ENCODE measurements around the gene B3GAT1. TPM values are rescaled to one million over a fixed set of nuclear protein-coding genes. Genes with fewer than 3 reads are reported as not detected.

The B3GAT1 gene
- polyA plus RNA-seq, 3 donors, result not detected

DNA sequence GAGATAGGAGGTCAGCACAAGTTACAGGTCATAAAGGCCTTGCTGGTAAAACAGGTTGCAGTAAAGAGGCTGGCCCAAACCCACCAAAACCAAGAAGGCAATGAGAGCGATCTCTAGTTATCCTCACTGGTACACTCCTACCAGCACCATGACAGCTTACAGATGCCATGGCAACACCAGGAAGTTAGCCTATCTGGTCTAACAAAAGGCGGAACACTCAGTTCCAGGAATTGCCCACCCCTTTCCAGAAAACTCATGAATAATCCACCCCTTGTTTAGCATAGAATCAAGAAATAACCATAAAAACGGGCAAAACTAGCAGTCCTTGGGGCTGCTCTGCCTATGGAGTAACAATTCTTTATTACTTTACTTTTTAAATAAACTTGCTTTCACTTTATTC, 43.5 kb upstream of the B3GAT1 start:
- Mint-ChIP-seq H3K27ac (no peak overlapping the region), H3K4me3 (no peak overlapping the region), H3K27me3 (ENCODE audit: low read depth in 3 of 3) (peaks cover 0 to 4% (median 2%) of the 10 kb centered on the region in 3 donors), H3K4me1 (no peaks in the 10 kb centered on the region), H3K9me3 (peaks cover 23 to 52% (median 31%) of the 10 kb centered on the region in 7 donors), H3K36me3 (no peaks in the 10 kb centered on the region)
- intact Hi-C loops (cut with micrococcal nuclease), result no loop called here
- no peaks in the 10 kb centered on the region for H3K4me1 ChIP-seq (ENCODE audit: control insufficient read depth in 1 of 2, insufficient read depth in 2 of 2, low read length in 2 of 2)
- DNase-seq, result no peak
- H3K79me2 ChIP-seq (ENCODE audit: insufficient read depth, low read length), result no peaks in the 10 kb centered on the region
- no peak overlapping the region for H3K27ac ChIP-seq (ENCODE audit: low read depth in 1 of 2, low read length in 2 of 2)
- no peaks in the 10 kb centered on the region for H3K36me3 ChIP-seq (replicated peaks in 1 of 2; ENCODE audit: control insufficient read depth in 1 of 2, insufficient read depth in 2 of 2, low read length in 2 of 2)
- WGBS (ENCODE audit: insufficient coverage), result 95% methylated on average over 3 of the region's 3 CpGs
- H3K4me2 ChIP-seq (replicated peaks; ENCODE audit: extremely low read depth, low read length, poor library complexity, severe bottlenecking), result no peak overlapping the region
- H2AFZ ChIP-seq (ENCODE audit: insufficient read depth, low read depth, low read length, poor library complexity, severe bottlenecking), result no peak overlapping the region
- no peak overlapping the region for H3K4me3 ChIP-seq (replicated peaks in 1 of 3; ENCODE audit: low read depth in 2 of 3, low read length in 3 of 3)
- TF ChIP-seq, protein P1, sequence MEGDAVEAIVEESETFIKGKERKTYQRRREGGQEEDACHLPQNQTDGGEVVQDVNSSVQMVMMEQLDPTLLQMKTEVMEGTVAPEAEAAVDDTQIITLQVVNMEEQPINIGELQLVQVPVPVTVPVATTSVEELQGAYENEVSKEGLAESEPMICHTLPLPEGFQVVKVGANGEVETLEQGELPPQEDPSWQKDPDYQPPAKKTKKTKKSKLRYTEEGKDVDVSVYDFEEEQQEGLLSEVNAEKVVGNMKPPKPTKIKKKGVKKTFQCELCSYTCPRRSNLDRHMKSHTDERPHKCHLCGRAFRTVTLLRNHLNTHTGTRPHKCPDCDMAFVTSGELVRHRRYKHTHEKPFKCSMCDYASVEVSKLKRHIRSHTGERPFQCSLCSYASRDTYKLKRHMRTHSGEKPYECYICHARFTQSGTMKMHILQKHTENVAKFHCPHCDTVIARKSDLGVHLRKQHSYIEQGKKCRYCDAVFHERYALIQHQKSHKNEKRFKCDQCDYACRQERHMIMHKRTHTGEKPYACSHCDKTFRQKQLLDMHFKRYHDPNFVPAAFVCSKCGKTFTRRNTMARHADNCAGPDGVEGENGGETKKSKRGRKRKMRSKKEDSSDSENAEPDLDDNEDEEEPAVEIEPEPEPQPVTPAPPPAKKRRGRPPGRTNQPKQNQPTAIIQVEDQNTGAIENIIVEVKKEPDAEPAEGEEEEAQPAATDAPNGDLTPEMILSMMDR (IDR thresholded peaks at IDR 0.05), result no peak
- H3K27me3 ChIP-seq (ENCODE audit: control insufficient read depth in 2 of 2, insufficient read depth in 2 of 2, low read length in 2 of 2), result no peaks in the 10 kb centered on the region
- H4K20me1 ChIP-seq (ENCODE audit: insufficient read depth, low read length), result no peaks in the 10 kb centered on the region
- no peak overlapping the region for H3K9ac ChIP-seq (ENCODE audit: insufficient read depth, low read length, poor library complexity, severe bottlenecking)
- H3K9me3 ChIP-seq (replicated peaks in 1 of 2; ENCODE audit: control insufficient read depth in 1 of 2, insufficient read depth in 1 of 2, low read length in 2 of 2), result peaks cover 16 to 53% of the 10 kb centered on the region in 2 donors

DNA sequence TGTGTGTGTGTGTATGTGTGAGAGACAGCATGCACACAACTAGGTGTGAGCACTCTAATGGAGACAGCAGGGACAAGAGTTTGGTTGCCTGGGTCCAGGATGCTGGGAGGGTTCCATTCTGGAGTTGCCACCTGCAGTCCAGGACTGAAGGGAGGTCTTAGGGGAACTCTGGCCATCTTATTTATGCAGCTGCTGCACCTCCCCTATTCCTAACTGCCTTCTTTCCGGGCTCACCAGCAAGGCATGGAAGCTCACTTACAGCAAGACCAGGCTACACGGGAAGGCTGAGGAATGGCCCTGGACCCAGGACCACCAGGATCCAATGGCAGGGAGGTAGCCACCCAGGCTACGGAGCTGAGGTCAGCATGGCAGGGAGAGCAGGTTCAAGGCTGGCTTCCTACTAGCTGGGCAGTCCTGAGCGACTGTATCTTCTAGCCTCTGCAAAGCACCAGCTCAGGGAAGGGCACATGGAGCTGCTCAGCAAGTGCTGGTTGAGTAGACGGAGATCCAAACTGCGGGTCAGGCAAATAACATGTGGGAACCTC, 42.2 kb upstream of the B3GAT1 start:
- H3K36me3 Mint-ChIP-seq, result no peaks in the 10 kb centered on the region
- H3K4me3 Mint-ChIP-seq, result no peak overlapping the region
- Histone ChIP-seq H3K36me3 (replicated peaks in 1 of 2; ENCODE audit: control insufficient read depth in 1 of 2, insufficient read depth in 2 of 2, low read length in 2 of 2) (no peaks in the 10 kb centered on the region), H3K4me3 (replicated peaks in 1 of 3; ENCODE audit: low read depth in 2 of 3, low read length in 3 of 3) (no peak overlapping the region), H3K4me2 (replicated peaks; ENCODE audit: extremely low read depth, low read length, poor library complexity, severe bottlenecking) (no peak overlapping the region), H3K9ac (ENCODE audit: insufficient read depth, low read length, poor library complexity, severe bottlenecking) (no peak overlapping the region), H3K27ac (ENCODE audit: low read depth in 1 of 2, low read length in 2 of 2) (no peak overlapping the region), H3K79me2 (ENCODE audit: insufficient read depth, low read length) (no peaks in the 10 kb centered on the region), H2AFZ (ENCODE audit: insufficient read depth, low read depth, low read length, poor library complexity, severe bottlenecking) (no peak overlapping the region), H3K27me3 (ENCODE audit: control insufficient read depth in 2 of 2, insufficient read depth in 2 of 2, low read length in 2 of 2) (no peaks in the 10 kb centered on the region), H3K4me1 (ENCODE audit: control insufficient read depth in 1 of 2, insufficient read depth in 2 of 2, low read length in 2 of 2) (no peaks in the 10 kb centered on the region), H3K9me3 (replicated peaks in 1 of 2; ENCODE audit: control insufficient read depth in 1 of 2, insufficient read depth in 1 of 2, low read length in 2 of 2) (peaks cover 16 to 53% of the 10 kb centered on the region in 2 donors), H4K20me1 (ENCODE audit: insufficient read depth, low read length) (no peaks in the 10 kb centered on the region)
- no peaks in the 10 kb centered on the region for H3K4me1 Mint-ChIP-seq
- no peak overlapping the region for H3K27ac Mint-ChIP-seq
- H3K9me3 Mint-ChIP-seq, result peaks cover 23 to 49% (median 31%) of the 10 kb centered on the region in 7 donors
- TF ChIP-seq, protein P1 (IDR thresholded peaks at IDR 0.05), result no peak
- peaks cover 0 to 4% (median 2%) of the 10 kb centered on the region in 3 donors for H3K27me3 Mint-ChIP-seq (ENCODE audit: low read depth in 3 of 3)
- WGBS (ENCODE audit: insufficient coverage), result 84% methylated on average over 6 of the region's 6 CpGs
- no peak for DNase-seq
- intact Hi-C loops (cut with micrococcal nuclease), result no loop called here

Measured in CD14-positive monocyte (primary cell).